BLaER1 (cell line): ENCODE measurements around the gene PTGIS.

Experiments
- H3K27ac ChIP-seq: shearing (Covaris generic); formaldehyde crosslinking; 2 replicates; pipeline ENCODE4 v1.8.1; 2022
- H3K27me3 ChIP-seq: shearing (Covaris generic); formaldehyde crosslinking; 2 replicates; pipeline ENCODE4 v1.8.1; 2022
- H3K36me3 ChIP-seq: shearing (Covaris generic); formaldehyde crosslinking; 2 replicates; pipeline ENCODE4 v1.8.1; 2022
- H3K4me1 ChIP-seq: shearing (Covaris generic); formaldehyde crosslinking; 2 replicates; pipeline ENCODE4 v1.8.1; 2022
- H3K4me2 ChIP-seq: shearing (Covaris generic); formaldehyde crosslinking; 2 replicates; pipeline ENCODE4 v1.8.1; 2022
- H3K4me3 ChIP-seq: shearing (Covaris generic); formaldehyde crosslinking; 2 replicates; pipeline ENCODE4 v1.8.1; 2022
- H3K9ac ChIP-seq: shearing (Covaris generic); formaldehyde crosslinking; 2 replicates; pipeline ENCODE4 v1.8.1; 2022
- H3K9me3 ChIP-seq: shearing (Covaris generic); formaldehyde crosslinking; 2 replicates; pipeline ENCODE4 v1.8.1; 2022
- H4K20me1 ChIP-seq: shearing (Covaris generic); formaldehyde crosslinking; 2 replicates; pipeline ENCODE4 v1.8.1; 2022
- Cebpa-rat ChIP-seq: shearing (Covaris generic); IDR thresholded peaks from 2 replicates; pipeline ENCODE4 v1.8.1; 2022

PTGIS gene

DNA sequence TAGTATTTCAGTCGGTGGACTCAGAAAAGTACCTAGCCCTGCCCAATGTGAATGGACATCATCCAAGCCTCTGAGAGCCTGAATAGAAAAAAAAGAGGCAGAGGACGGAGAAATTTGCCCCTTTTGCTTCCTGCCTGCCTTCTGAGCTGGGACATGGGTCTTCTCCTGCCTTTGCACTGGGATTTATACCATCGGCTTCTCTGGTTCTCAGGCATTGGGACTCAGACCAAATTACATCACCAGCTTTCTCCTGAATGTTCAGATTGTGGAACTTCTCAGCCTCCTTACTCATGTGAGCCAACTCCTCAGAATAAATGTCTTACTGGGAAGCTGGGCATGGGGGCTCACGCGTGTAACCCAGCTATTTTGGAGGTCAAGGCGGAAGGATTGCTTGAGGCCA, 105.3 kb downstream of the PTGIS start:
- no peak for TF ChIP-seq Cebpa-rat
- H4K20me1 ChIP-seq: no peaks in the 10 kb centered on the region
- no peak overlapping the region for H3K27ac ChIP-seq
- H3K27me3 ChIP-seq: no peaks in the 10 kb centered on the region
- no peaks in the 10 kb centered on the region for H3K4me1 ChIP-seq
- H3K9me3 ChIP-seq: no peaks in the 10 kb centered on the region
- no peak overlapping the region for H3K4me2 ChIP-seq
- H3K4me3 ChIP-seq: no peak overlapping the region
- H3K36me3 ChIP-seq: no peaks in the 10 kb centered on the region
- no peak overlapping the region for H3K9ac ChIP-seq

DNA sequence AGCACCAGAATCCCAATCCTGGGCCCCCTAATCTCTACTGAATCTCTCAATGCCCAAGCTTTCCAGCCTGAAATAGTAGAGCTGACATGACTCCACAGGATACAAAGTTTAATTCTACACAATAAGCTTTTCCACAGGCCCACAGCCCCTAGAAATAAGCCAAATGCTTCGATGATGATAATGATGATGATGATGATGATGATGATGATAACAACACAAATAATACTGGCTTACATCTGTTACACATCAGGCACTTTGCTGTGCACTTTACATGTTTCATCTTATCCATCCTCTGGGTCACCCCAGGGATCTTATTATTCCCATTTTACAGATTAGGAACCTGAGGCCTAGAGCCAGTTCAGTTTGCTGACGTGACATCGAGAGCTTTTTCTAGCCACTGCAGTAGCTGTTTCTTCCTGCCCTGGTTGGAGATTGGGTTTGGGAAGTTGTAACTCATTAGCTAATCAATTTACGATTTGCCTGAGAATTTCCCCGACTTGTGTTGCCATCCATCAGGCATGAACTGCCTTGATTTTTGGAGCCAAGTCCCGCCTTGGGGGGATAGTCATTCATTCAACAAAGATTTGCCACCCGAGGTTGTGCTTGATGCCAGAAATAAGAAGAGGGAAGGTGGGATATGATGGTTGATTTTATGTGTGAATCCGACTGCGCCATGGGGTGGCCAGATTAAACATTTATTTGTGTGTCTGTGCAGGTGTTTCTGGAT, 105.9 kb downstream of the PTGIS start:
- TF ChIP-seq Cebpa-rat: no peak

DNA sequence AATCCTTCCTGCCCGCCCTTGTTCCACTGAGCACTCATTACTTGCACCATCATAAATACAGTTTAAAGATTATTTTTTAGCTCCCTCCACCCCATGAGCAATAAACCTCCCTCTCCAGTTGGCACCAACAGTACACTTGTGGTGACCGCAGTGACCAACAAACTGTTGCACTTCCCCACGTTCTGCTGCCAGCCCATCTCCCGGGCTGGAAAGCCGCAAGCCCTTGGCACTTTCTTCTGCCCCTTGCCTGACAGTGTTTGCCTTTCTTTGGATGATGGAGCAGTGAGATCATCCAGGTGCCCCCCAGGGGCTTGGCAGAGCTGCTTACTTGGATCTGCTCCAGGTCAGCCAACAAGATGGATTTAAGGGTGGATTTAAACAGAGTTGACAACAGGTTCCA, 107.0 kb downstream of the PTGIS start:
- no peak overlapping the region for H3K9ac ChIP-seq
- H3K4me3 ChIP-seq: no peak overlapping the region
- H3K4me1 ChIP-seq: no peaks in the 10 kb centered on the region
- no peaks in the 10 kb centered on the region for H3K9me3 ChIP-seq
- H4K20me1 ChIP-seq: no peaks in the 10 kb centered on the region
- no peak overlapping the region for H3K27ac ChIP-seq
- TF ChIP-seq Cebpa-rat: no peak
- H3K27me3 ChIP-seq: no peaks in the 10 kb centered on the region
- H3K36me3 ChIP-seq: no peaks in the 10 kb centered on the region
- H3K4me2 ChIP-seq: no peak overlapping the region

More for the DNA sequence above, 105.9 kb downstream of the PTGIS start:
- no peaks in the 10 kb centered on the region for H3K4me1 ChIP-seq
- no peak overlapping the region for H3K4me2 ChIP-seq
- no peak overlapping the region for H3K9ac ChIP-seq
- no peak overlapping the region for H3K4me3 ChIP-seq
- H4K20me1 ChIP-seq: no peaks in the 10 kb centered on the region
- H3K36me3 ChIP-seq: no peaks in the 10 kb centered on the region
- no peaks in the 10 kb centered on the region for H3K27me3 ChIP-seq
- H3K27ac ChIP-seq: no peak overlapping the region
- no peaks in the 10 kb centered on the region for H3K9me3 ChIP-seq

DNA sequence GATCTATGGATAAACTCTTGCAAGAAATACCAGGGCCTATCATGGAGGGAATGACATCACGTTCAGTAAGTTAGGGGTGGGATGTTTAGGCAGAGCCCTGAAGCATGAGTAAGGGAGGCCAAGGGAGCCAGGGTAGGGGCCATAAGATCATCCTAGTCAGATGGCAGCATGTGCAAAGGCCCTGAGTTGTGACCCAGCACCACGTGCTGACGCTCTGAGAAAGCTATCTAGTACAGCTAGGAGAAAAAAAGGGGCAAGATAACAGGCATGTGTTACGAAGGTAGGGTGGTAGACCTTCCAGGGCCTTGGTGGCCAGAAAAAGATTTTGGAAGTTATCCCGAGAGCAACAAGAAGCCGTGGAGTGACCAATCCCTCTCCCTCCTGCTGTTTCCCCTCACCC, 107.8 kb downstream of the PTGIS start:
- Histone ChIP-seq H3K4me2 (no peak overlapping the region), H3K9me3 (no peaks in the 10 kb centered on the region), H3K4me3 (no peak overlapping the region), H4K20me1 (no peaks in the 10 kb centered on the region), H3K4me1 (no peaks in the 10 kb centered on the region), H3K27ac (no peak overlapping the region), H3K9ac (no peak overlapping the region), H3K36me3 (no peaks in the 10 kb centered on the region), H3K27me3 (no peaks in the 10 kb centered on the region)
- TF ChIP-seq Cebpa-rat: no peak

DNA sequence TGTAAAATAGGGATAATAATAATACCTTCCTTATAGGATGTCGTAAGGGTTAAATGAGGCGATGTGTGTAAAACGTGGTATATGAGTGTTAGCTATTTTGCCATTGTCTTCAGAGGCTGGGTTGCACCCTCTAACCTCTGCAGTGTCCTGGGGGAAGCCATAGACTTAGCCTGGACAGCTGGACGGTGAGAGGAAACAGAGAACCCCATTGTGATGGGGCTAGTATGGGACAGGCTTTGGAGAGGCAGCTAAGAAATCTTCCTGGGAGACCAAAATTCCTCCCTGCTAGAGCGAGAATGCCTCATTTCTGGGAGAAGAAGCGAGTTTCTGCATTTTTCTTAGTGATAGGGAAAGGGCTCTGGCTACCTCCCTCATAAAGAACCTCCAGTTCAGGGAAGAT, 108.3 kb downstream of the PTGIS start:
- Histone ChIP-seq H4K20me1 (no peaks in the 10 kb centered on the region), H3K4me2 (no peak overlapping the region), H3K9ac (no peak overlapping the region), H3K27me3 (no peaks in the 10 kb centered on the region), H3K4me3 (no peak overlapping the region), H3K36me3 (no peaks in the 10 kb centered on the region), H3K4me1 (no peaks in the 10 kb centered on the region), H3K9me3 (no peaks in the 10 kb centered on the region), H3K27ac (no peak overlapping the region)
- no peak for TF ChIP-seq Cebpa-rat

DNA sequence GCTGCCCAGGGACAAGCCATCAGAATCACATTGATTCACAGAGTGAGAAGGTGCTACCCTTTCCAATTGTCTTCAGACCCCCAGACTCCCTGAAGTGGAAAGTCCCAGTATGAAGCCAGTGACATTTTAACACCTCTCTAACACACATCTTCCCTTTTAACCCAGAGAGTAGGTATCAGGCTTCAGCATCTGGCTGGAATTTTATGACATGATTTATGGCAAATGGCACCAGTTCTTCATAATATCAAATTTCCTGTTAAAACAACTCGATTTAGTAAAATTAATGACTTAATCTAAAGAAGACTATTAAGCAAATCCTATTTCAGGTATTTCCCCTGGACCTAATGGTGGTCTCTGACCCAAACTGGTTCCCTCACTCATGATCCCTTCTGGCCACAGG, 110.5 kb downstream of the PTGIS start:
- no peaks in the 10 kb centered on the region for H3K36me3 ChIP-seq
- no peak overlapping the region for H3K9ac ChIP-seq
- H3K27me3 ChIP-seq: no peaks in the 10 kb centered on the region
- no peak for TF ChIP-seq Cebpa-rat
- H3K4me2 ChIP-seq: no peak overlapping the region
- H3K4me1 ChIP-seq: no peaks in the 10 kb centered on the region
- no peaks in the 10 kb centered on the region for H4K20me1 ChIP-seq
- H3K9me3 ChIP-seq: no peaks in the 10 kb centered on the region
- H3K27ac ChIP-seq: no peak overlapping the region
- H3K4me3 ChIP-seq: no peak overlapping the region

DNA sequence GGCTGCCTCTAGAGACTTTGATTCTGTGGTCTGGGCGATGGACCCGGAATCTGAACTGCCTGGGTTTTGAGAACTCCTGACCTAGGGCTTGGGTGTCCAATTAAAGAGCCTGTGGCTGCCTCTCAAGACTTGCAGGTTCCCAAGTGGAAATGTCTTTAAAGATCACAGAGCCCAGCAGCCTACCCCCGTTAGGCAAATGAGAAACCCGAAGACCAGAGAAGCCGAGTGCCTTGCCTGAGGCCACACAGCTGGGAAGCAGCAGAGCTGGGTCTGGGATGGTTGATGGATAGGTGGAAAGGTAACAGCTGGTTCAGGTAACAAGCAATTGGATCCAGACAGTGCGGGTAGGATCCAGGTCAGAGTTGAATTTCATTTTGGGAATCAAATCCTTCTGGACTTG, 111.3 kb downstream of the PTGIS start:
- H3K9me3 ChIP-seq: no peaks in the 10 kb centered on the region
- H3K27ac ChIP-seq: no peak overlapping the region
- TF ChIP-seq Cebpa-rat: no peak
- H3K36me3 ChIP-seq: no peaks in the 10 kb centered on the region
- no peaks in the 10 kb centered on the region for H4K20me1 ChIP-seq
- H3K4me2 ChIP-seq: no peak overlapping the region
- H3K4me1 ChIP-seq: no peaks in the 10 kb centered on the region
- H3K27me3 ChIP-seq: no peaks in the 10 kb centered on the region
- H3K4me3 ChIP-seq: no peak overlapping the region
- H3K9ac ChIP-seq: no peak overlapping the region

DNA sequence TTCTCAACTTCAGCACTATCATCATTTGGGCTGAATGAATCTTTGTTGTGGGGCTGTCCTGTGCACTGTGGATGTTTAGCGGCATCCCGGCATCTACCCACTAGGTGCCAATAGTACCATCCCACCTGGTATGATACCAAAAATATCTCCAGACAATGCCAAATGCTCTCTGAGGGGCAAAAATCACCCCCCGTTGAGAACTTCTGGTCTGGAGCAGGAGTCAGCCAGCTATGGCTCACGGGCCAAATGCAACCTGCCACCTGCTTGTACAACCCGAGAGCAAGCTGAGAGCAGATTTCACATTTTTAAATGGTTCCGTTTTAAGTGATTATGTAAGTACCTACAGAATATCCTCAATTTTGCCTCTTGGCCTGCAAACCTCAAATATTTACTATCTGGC, 112.2 kb downstream of the PTGIS start:
- Histone ChIP-seq H3K9me3 (no peaks in the 10 kb centered on the region), H3K27ac (no peak overlapping the region), H3K27me3 (no peaks in the 10 kb centered on the region), H3K4me3 (no peak overlapping the region), H4K20me1 (no peaks in the 10 kb centered on the region), H3K4me1 (no peaks in the 10 kb centered on the region), H3K36me3 (no peaks in the 10 kb centered on the region), H3K9ac (no peak overlapping the region), H3K4me2 (no peak overlapping the region)
- TF ChIP-seq Cebpa-rat: no peak
